Lower lobe of right lung (tissue), 2 donors: ENCODE measurements around the gene TRPC4AP. TPM values are rescaled to one million over a fixed set of nuclear protein-coding genes. Genes with fewer than 3 reads are reported as not detected.

Experiments
- ATAC-seq, 2 donors: fragments of 200-7000 bp; cut with Tn5 transposase; one replicate each; pipeline ENCODE4 v1.9.1; 2020 to 2022; ENCODE audit warnings: mild to moderate bottlenecking in 2 of 2, moderate library complexity in 2 of 2
- DNase-seq: peaks from one replicate; pipeline ENCODE4 v3.0.0-alpha.2; 2020
- H3K27ac ChIP-seq: fragments of 200-600 bp; one replicate; pipeline ENCODE4 v1.8.0; 2022
- H3K27me3 ChIP-seq: fragments of 200-600 bp; one replicate; pipeline ENCODE4 v1.8.0; 2022; ENCODE audit warnings: low read depth
- H3K36me3 ChIP-seq: fragments of 200-600 bp; one replicate; pipeline ENCODE4 v1.8.0; 2022; ENCODE audit warnings: mild to moderate bottlenecking
- H3K4me1 ChIP-seq: fragments of 200-600 bp; one replicate; pipeline ENCODE4 v1.8.0; 2022
- H3K4me3 ChIP-seq: fragments of 200-600 bp; one replicate; pipeline ENCODE4 v1.8.0; 2022; ENCODE audit warnings: mild to moderate bottlenecking
- H3K9me3 ChIP-seq: fragments of 200-600 bp; one replicate; pipeline ENCODE4 v1.8.0; 2022
- intact Hi-C: fragments of 100-400 bp; cut with DNase I; formaldehyde crosslinking; loops from one replicate; pipeline ENCODE4 v1.11.0; 2022
- total RNA-seq: library from RNA; stranded (reverse); fragmentation: NEBNext Ultra II Directional; extraction: Animal tissue kit (Norgen Biotek cat#: 25700); gene quantifications from one replicate; pipeline ENCODE4 v1.2.1, GENCODE V29; 2021
- TF ChIP-seq, protein P1 (sequence below): fragments of 200-600 bp; IDR thresholded peaks from one replicate; pipeline ENCODE4 v1.8.0; 2022; ENCODE audit warnings: antibody characterized with exemption, mild to moderate bottlenecking
- donor health status: DM: no; HTN: yes; CAD: no; lungs with severe emphysema.

The TRPC4AP gene
- total RNA-seq, 1 donor from 2014 or later: 63.2 TPM

DNA sequence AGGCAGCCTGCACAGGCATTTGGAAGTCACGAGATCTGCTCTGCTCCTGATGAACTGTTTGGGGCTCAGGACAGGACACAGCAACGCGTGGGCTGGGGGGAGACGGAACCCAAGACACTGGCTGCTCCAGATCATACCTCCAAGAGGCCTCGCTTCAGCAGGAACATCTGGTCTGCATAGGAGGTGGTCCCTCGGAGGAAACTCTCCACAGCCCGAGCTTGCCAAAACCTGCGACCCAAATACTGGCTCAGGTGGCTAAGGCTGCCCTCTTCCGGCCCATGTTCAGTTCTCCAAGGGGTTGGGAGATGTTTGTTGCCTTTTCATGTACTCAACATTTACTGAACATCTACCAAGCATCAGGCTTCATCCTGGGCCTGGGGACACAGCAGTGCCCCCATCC is 85.2 kb downstream of the TRPC4AP start:
- ATAC-seq (no peak), DNase-seq (no peak)
- TF ChIP-seq, protein P1, sequence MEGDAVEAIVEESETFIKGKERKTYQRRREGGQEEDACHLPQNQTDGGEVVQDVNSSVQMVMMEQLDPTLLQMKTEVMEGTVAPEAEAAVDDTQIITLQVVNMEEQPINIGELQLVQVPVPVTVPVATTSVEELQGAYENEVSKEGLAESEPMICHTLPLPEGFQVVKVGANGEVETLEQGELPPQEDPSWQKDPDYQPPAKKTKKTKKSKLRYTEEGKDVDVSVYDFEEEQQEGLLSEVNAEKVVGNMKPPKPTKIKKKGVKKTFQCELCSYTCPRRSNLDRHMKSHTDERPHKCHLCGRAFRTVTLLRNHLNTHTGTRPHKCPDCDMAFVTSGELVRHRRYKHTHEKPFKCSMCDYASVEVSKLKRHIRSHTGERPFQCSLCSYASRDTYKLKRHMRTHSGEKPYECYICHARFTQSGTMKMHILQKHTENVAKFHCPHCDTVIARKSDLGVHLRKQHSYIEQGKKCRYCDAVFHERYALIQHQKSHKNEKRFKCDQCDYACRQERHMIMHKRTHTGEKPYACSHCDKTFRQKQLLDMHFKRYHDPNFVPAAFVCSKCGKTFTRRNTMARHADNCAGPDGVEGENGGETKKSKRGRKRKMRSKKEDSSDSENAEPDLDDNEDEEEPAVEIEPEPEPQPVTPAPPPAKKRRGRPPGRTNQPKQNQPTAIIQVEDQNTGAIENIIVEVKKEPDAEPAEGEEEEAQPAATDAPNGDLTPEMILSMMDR: no peak
- intact Hi-C loops: no loop called here
- no peak overlapping the region for H3K27ac ChIP-seq
- no peak overlapping the region for H3K4me3 ChIP-seq
- peaks cover 100% of the 10 kb centered on the region for H3K36me3 ChIP-seq
- H3K27me3 ChIP-seq: no peaks in the 10 kb centered on the region
- no peaks in the 10 kb centered on the region for H3K9me3 ChIP-seq
- peaks cover 5% of the 10 kb centered on the region for H3K4me1 ChIP-seq

DNA sequence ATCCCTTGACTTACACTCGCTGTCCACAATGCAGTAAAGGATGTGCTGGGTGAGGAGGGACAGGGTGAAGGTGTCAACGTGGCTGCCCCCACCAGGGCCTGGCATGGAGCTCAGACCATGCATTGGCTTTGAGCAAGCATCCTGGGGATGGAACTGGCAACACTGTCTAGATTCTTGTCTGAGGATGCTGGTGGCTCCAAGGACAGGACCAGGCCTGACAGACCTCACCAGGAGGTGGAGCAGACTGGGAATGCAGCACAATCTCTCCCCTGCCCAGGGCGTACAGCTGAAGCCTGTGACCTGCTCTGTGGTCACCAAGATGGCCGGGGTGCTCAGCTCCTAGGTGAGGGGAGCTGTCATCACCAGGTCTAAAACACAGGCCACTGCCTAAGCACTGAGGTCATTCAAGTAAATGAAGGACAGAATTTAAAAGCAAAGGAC is 86.1 kb downstream of the TRPC4AP start:
- H3K4me3 ChIP-seq: no peak overlapping the region
- intact Hi-C loops: no loop called here
- H3K9me3 ChIP-seq: no peaks in the 10 kb centered on the region
- TF ChIP-seq, protein P1: no peak
- ATAC-seq (no peak), DNase-seq (no peak)
- peaks cover 4% of the 10 kb centered on the region for H3K4me1 ChIP-seq
- H3K27ac ChIP-seq: no peak overlapping the region
- no peaks in the 10 kb centered on the region for H3K27me3 ChIP-seq
- peaks cover 100% of the 10 kb centered on the region for H3K36me3 ChIP-seq

DNA sequence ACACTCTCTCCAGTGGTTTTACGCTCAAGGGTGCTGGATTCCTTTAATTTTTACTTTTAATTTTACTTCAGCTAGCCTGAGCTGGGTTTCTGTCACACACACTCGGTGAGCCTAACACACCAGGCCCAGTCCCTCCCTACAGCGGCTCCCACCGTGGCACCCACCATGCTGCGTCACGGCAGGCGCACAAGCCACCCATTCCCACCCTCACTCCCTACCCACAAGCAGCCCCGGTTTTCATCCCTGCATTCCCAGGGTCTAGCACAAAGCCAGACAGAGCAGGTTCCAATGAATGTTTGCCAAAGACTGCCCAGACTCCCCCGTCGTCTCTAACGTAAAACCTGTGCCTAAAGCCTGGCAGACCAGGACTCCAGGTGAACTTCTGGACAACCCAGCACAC is 86.6 kb downstream of the TRPC4AP start:
- H3K4me1 ChIP-seq: no peaks in the 10 kb centered on the region
- no peaks in the 10 kb centered on the region for H3K9me3 ChIP-seq
- intact Hi-C loops: no loop called here
- TF ChIP-seq, protein P1: no peak
- DNase-seq (peak; percentile 33), ATAC-seq (no peak)
- peaks cover 100% of the 10 kb centered on the region for H3K36me3 ChIP-seq
- no peak overlapping the region for H3K27ac ChIP-seq
- H3K27me3 ChIP-seq: no peaks in the 10 kb centered on the region
- no peak overlapping the region for H3K4me3 ChIP-seq

GRCh38 chr20:35005463-35005961 is 87.1 kb downstream of the TRPC4AP start:
- Histone ChIP-seq H3K27ac (no peak overlapping the region), H3K27me3 (no peaks in the 10 kb centered on the region), H3K4me1 (no peaks in the 10 kb centered on the region), H3K9me3 (no peaks in the 10 kb centered on the region), H3K4me3 (no peak overlapping the region), H3K36me3 (peaks cover 100% of the 10 kb centered on the region)
- ATAC-seq (no peak), DNase-seq (peak; percentile 33)
- intact Hi-C loops: no loop called here
- TF ChIP-seq, protein P1: no peak

DNA sequence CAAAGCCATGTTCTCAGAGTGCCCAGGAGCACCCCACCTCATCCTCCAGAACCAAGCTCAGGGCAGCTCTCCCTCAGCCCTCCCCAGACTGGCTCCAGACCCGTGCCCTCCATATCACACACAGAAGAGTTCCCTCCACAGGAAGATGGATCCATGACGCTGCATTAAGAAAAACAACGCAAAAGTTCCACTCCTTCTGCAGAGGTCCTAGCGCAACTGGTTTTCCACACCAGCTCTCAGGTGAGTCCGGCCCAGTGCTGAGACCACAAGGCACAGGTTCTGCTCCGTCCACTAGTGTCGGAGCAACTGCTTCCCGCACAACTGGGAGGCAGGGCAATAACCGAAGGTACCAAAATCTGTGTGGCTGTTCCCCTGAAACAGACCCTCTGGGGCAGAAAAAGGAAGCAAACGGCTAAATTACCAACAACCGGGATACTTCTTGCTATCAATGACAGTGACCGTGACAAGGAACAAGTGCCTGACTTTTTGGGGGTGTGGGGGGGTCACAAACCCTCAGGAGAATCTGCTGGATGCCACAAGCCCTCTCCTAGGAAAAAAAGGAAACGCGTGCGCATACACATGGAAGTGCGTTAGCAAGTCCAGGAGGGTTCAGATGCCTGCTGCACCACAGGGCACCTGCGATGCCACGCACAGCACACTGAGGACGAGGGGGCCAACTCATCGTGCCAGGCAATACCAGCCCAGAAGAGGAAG is 87.7 kb downstream of the TRPC4AP start:
- H3K4me3 ChIP-seq: no peak overlapping the region
- no peaks in the 10 kb centered on the region for H3K4me1 ChIP-seq
- TF ChIP-seq, protein P1: no peak
- no peaks in the 10 kb centered on the region for H3K27me3 ChIP-seq
- ATAC-seq: no peak
- peaks cover 100% of the 10 kb centered on the region for H3K36me3 ChIP-seq
- peak; percentile 33 for DNase-seq
- no peaks in the 10 kb centered on the region for H3K9me3 ChIP-seq
- H3K27ac ChIP-seq: no peak overlapping the region
- intact Hi-C loops: no loop called here
